HG03066 (cell line): ENCODE measurements around the gene NWD2.
"Not testable (repeated sequence)": the region's sequence is repeated elsewhere in the genome, so short reads cannot be mapped to it uniquely, and the experiment has no call there.

Source experiments
- ATAC-seq: cut with Tn5 transposase; IDR thresholded peaks from one replicate; pipeline ENCODE4 v1.9.1; 2021; ENCODE audit warnings: low read depth; ENCODE audit not compliant: unreplicated experiment

The NWD2 gene

GRCh38 chr4:37486166-37486565 lies 241.6 kb downstream of the NWD2 start:
- ATAC-seq = no peak

GRCh38 chr4:37487668-37488067 lies 243.1 kb downstream of the NWD2 start:
- no peak for ATAC-seq

- ATAC-seq = no peak
These were observed 245.2 kb downstream of the NWD2 start for GRCh38 chr4:37489697-37490096.

GRCh38 chr4:37490391-37491347 lies 246.1 kb downstream of the NWD2 start:
- ATAC-seq = no peak

- not testable (repeated sequence) for ATAC-seq
These were observed 250.8 kb downstream of the NWD2 start for GRCh38 chr4:37495353-37495752.
